Measurements from ENCODE around the gene TRDN.
"Not testable (repeated sequence)": the region's sequence is repeated elsewhere in the genome, so short reads cannot be mapped to it uniquely, and the experiment has no call there.

DNA sequence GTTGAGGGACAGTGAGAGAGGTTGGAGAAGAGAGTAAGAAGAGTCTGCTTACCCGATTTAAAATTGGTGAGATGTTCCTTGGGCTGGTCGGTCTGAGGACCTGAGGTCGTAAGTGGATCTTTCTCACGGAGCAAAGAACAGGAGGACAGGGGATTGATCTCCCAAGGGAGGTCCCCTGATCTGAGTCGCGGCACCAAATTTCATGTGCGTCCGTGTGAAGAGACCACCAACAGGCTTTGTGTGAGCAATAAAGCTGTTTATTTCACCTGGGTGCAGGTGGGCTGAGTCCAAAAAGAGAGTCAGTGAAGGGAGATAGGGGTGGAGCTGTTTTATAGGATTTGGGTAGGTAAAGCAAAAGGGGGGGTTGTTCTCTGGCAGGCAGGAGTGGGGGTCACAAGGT, 49.3 kb downstream of the TRDN start:
- not testable (repeated sequence) for TF ChIP-seq ZNF132 (tag by site-specific recombination; IDR thresholded peaks at IDR 0.05; ENCODE audit: borderline replicate concordance); ZNF155 (tag by site-specific recombination; IDR thresholded peaks at IDR 0.05)

Data from HEK293 (cell line).